GM20000 (cell line): ENCODE measurements around the gene GPHA2.

Experiments
- DNase-seq: peaks from one replicate; pipeline ENCODE4 v3.0.0; 2012; ENCODE audit warnings: low spot score
- CTCF ChIP-seq: IDR thresholded peaks from 2 replicates; pipeline ENCODE4 v1.5.1; 2012; ENCODE audit warnings: mild to moderate bottlenecking, control low read depth; ENCODE audit errors: extremely low read depth, missing control alignments

The GPHA2 gene

GRCh38 chr11:64888729-64889511, 46.8 kb downstream of the GPHA2 start:
- DNase-seq: no peak
- TF ChIP-seq CTCF: no peak

- TF ChIP-seq CTCF: no peak
- no peak for DNase-seq
Measured at GRCh38 chr11:64888406-64888728, 47.3 kb downstream of the GPHA2 start.

DNA sequence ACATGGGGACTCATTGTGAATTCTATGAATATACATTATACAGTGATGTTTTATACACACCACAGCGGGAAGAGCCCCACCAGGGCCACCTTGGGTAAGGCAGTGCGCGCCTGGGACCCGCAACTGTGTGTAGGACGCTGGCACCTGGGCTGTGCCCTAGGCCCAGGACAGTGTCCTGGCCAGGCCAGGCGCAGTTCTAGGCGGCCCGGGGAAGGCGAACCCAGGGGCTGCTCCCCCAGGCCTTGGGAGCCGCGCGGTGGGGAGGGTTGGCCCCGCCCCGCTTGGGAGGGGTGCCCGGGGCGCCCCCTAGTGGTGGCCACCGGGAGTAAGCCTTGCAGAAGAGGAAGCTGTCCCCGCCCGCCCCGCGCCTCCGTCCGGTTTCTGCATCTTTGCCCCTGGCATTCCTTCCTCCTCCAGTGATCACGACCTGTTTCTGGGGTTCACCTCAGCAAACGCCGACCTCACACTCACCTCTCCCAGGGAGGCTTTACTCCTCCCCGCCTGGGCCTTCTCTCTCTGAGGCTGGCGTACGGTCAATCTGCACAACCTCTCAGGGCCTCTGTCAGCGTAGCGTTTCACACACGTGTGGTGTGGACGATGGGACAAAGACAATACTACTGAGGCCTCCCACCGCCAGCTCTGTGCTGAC, 47.8 kb downstream of the GPHA2 start:
- peak; percentile 91 for DNase-seq
- peak; percentile 68 for TF ChIP-seq CTCF

DNA sequence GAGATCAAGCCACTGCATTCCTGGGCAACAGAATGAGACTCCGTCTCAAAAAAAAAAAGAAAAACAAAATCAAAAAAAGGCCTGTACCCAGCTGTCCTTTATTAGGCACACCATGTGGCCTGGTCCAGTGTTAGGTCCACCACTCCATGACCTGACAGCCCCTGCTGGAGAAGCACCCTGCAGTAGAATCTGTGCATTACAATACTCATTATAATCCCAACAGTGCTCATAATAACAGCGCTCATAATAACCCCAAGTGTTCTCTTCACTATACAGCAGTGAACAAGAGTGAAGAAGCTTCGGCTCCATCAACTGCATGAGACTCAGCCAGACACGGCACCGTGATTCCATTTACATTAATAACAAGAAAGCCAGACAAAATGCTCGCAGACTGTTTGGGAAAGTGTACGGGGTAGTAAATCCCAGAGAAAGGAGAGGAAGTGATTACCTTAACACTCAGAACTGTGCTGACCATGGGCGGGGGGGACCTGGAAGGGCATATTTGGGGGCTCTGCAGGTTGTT, 48.4 kb downstream of the GPHA2 start:
- DNase-seq: no peak
- TF ChIP-seq CTCF: no peak

- TF ChIP-seq CTCF: no peak
- DNase-seq: no peak
Measured at GRCh38 chr11:64885367-64886286, 50.1 kb downstream of the GPHA2 start.
